KMS-11 (cell line): ENCODE data around the gene PLEKHO2.

Source experiments
- H2AFZ ChIP-seq: fragments of 200-600 bp; sonication (generic); 2 replicates; pipeline ENCODE4 v1.6.1; 2016; ENCODE audit warnings: antibody characterized with exemption, mixed run types, low read depth
- H3K27ac ChIP-seq: fragments of 200-600 bp; sonication (generic); 2 replicates; pipeline ENCODE4 v1.6.1; 2016; ENCODE audit warnings: mild to moderate bottlenecking, mixed run types
- H3K27me3 ChIP-seq: fragments of 200-600 bp; sonication (generic); 2 replicates; pipeline ENCODE4 v1.6.1; 2017; ENCODE audit warnings: mild to moderate bottlenecking, low read depth, mixed run types, moderate library complexity; ENCODE audit not compliant: insufficient read depth
- H3K36me3 ChIP-seq: fragments of 200-600 bp; sonication (generic); 2 replicates; pipeline ENCODE4 v1.6.1; 2017; ENCODE audit warnings: mild to moderate bottlenecking, mixed run types; ENCODE audit not compliant: insufficient read depth
- H3K4me1 ChIP-seq: fragments of 200-600 bp; sonication (generic); 2 replicates; pipeline ENCODE4 v1.6.1; 2016; ENCODE audit warnings: mild to moderate bottlenecking, low read depth, mixed run types; ENCODE audit not compliant: poor library complexity, severe bottlenecking
- H3K4me2 ChIP-seq: fragments of 200-600 bp; sonication (generic); 2 replicates; pipeline ENCODE4 v1.7.0; 2016; ENCODE audit warnings: mild to moderate bottlenecking, mixed run types
- H3K4me3 ChIP-seq: fragments of 200-600 bp; sonication (generic); IDR thresholded peaks from 2 replicates; pipeline ENCODE4 v1.6.1; 2017; ENCODE audit warnings: low read depth, low read length, mixed read lengths; ENCODE audit not compliant: insufficient read depth
- H3K79me2 ChIP-seq: fragments of 200-600 bp; sonication (generic); 2 replicates; pipeline ENCODE4 v1.6.1; 2016; ENCODE audit warnings: low read depth, mixed run types; ENCODE audit not compliant: insufficient read depth
- H3K9ac ChIP-seq: fragments of 200-600 bp; sonication (generic); 2 replicates; pipeline ENCODE4 v1.6.1; 2016; ENCODE audit warnings: mild to moderate bottlenecking, mixed run types
- H4K20me1 ChIP-seq: fragments of 200-600 bp; sonication (generic); 2 replicates; pipeline ENCODE4 v1.6.1; 2016; ENCODE audit warnings: mild to moderate bottlenecking, mixed run types; ENCODE audit not compliant: insufficient read depth
- CTCF ChIP-seq: fragments of 200-600 bp; sonication (generic); conservative IDR thresholded peaks from 2 replicates; pipeline ENCODE4 v1.6.1; 2017; ENCODE audit warnings: low read depth, mild to moderate bottlenecking, antibody characterized with exemption, low read length, moderate library complexity, mixed read lengths

The PLEKHO2 gene

DNA sequence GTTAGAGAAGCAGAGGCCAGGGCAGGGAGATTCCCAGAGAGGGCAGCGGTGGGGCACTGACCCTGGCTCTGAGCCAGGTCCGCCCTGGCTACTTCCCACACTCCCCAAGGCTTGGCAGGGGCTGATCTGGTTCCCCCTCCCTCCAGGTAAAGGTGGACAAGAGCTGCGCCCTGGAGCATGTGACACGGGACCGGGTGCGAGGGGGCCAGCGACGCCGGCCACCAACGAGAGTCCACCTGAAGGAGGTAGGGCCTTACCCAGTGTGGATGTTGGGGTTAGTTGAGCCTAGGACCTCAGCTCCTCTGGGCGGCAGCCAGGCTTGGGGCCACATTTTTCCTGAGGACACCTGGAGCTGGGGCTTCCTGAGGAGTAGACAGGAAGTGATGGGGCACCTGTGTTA lies 19.6 kb downstream of the PLEKHO2 start:
- Histone ChIP-seq H3K27me3 (no peaks in the 10 kb centered on the region), H3K79me2 (no peaks in the 10 kb centered on the region), H3K36me3 (no peaks in the 10 kb centered on the region), H3K4me1 (peaks cover 9% of the 10 kb centered on the region), H3K27ac (no peak overlapping the region), H2AFZ (no peak overlapping the region), H3K4me2 (no peak overlapping the region), H3K9ac (no peak overlapping the region), H3K4me3 (no peak overlapping the region), H4K20me1 (no peaks in the 10 kb centered on the region)
- TF ChIP-seq CTCF: no peak

DNA sequence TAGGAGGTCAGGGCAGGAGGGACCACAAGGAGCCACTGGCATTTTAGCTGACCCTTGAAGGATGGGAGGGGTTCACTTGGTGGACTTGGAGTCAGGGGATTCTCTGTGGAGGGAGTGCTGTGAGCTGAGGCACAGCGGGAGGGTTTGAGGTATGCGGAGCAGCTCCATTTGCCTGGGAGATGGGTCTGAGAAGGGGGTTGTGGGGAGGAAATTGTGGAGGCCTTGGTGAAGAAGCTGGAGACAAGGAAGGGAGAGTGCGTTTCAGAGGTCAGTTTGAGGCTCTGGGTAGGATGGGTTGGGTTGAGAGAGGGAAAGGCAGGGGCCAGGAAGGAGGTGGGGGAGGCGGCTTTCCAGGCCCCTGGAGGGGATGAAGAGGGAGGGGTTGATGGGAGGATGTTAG lies 20.2 kb downstream of the PLEKHO2 start:
- Histone ChIP-seq H3K4me2 (no peak overlapping the region), H3K79me2 (no peaks in the 10 kb centered on the region), H3K27ac (no peak overlapping the region)

GRCh38 chr15:64862408-64862807 lies 20.7 kb downstream of the PLEKHO2 start:
- no peak overlapping the region for H2AFZ ChIP-seq
- H3K4me2 ChIP-seq: no peak overlapping the region
- H3K4me3 ChIP-seq: no peak overlapping the region
- H3K4me1 ChIP-seq: peaks cover 9% of the 10 kb centered on the region
- no peaks in the 10 kb centered on the region for H3K36me3 ChIP-seq
- H4K20me1 ChIP-seq: no peaks in the 10 kb centered on the region
- no peaks in the 10 kb centered on the region for H3K27me3 ChIP-seq
- no peak overlapping the region for H3K27ac ChIP-seq
- TF ChIP-seq CTCF: no peak
- no peak overlapping the region for H3K9ac ChIP-seq
- H3K79me2 ChIP-seq: no peaks in the 10 kb centered on the region

More for the DNA sequence above, 20.2 kb downstream of the PLEKHO2 start:
- Histone ChIP-seq H4K20me1 (no peaks in the 10 kb centered on the region), H3K36me3 (no peaks in the 10 kb centered on the region), H3K9ac (no peak overlapping the region), H3K27me3 (no peaks in the 10 kb centered on the region), H3K4me1 (peaks cover 9% of the 10 kb centered on the region), H3K4me3 (no peak overlapping the region), H2AFZ (no peak overlapping the region)
- TF ChIP-seq CTCF: no peak

- H3K36me3 ChIP-seq: no peaks in the 10 kb centered on the region
- H3K4me3 ChIP-seq: no peak overlapping the region
- H3K27ac ChIP-seq: no peak overlapping the region
- no peak for TF ChIP-seq CTCF
- no peak overlapping the region for H3K4me2 ChIP-seq
- no peaks in the 10 kb centered on the region for H3K27me3 ChIP-seq
- no peak overlapping the region for H3K9ac ChIP-seq
- no peaks in the 10 kb centered on the region for H4K20me1 ChIP-seq
- no peak overlapping the region for H2AFZ ChIP-seq
- H3K79me2 ChIP-seq: no peaks in the 10 kb centered on the region
- no peaks in the 10 kb centered on the region for H3K4me1 ChIP-seq
Observed at GRCh38 chr15:64864068-64864467, 22.4 kb downstream of the PLEKHO2 start.
